Measurements from ENCODE around the gene SYT1.
A peak's percentile ranks its signal among the peaks of the same experiment; 100 is the strongest.

The SYT1 gene

DNA sequence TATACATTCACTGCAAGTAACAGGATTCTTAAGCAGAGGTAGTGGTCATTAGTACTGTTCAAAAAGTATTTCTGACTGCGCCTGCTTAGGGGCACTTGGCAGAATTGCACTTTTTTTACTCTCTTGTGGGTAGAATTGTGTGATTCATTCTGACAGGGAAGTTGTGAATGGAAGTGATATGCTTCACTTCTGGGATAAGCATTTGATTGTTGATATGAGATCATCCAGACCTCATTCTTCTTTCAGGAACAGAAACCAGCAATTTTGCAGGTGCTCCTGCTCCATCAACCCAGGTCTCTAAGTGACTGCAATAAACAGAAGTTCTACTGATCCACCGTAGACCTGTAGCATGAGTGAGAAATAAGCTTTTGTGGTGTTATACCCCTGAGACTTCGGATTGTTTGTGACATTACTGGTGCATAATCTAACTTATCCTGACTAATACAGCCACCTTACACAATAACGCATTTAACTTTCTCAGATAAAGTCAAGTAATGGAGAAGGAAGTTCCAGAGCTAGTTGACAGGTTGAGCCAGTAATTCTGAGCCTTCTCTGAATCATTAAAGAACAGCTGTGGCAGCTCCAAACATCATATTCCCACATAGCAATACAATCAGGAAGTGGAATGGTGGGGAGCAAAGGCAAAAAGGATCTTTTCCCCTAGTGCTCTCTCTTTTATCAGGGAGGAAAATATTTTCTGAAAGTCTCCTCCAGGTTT is 387.9 kb downstream of the SYT1 start:
- TF ChIP-seq, protein P1, sequence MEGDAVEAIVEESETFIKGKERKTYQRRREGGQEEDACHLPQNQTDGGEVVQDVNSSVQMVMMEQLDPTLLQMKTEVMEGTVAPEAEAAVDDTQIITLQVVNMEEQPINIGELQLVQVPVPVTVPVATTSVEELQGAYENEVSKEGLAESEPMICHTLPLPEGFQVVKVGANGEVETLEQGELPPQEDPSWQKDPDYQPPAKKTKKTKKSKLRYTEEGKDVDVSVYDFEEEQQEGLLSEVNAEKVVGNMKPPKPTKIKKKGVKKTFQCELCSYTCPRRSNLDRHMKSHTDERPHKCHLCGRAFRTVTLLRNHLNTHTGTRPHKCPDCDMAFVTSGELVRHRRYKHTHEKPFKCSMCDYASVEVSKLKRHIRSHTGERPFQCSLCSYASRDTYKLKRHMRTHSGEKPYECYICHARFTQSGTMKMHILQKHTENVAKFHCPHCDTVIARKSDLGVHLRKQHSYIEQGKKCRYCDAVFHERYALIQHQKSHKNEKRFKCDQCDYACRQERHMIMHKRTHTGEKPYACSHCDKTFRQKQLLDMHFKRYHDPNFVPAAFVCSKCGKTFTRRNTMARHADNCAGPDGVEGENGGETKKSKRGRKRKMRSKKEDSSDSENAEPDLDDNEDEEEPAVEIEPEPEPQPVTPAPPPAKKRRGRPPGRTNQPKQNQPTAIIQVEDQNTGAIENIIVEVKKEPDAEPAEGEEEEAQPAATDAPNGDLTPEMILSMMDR (IDR thresholded peaks at IDR 0.05; ENCODE audit: control insufficient read depth, extremely low read depth, insufficient read depth): no peak
- H3K4me3 ChIP-seq (ENCODE audit: low read depth, low read length): no peak overlapping the region
- no peak for DNase-seq (ENCODE audit: low read depth)

DNA sequence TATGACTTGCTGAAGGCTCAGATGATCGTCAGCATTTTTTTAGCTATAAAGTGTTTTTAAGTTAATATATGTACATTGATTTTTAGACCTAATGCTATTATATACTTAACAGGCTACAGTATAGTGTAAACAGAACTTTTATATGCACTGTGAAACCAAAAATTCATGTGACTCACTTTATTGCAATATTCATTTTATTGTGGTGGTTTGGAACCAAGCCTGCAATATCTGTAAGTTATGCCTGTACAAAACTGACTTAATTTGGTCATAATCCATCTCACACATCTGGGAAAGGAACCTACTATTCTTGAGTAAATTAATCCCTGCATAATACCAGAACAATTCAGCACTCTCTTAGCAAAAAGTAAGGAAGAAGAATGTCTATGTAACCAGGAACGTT is 390.7 kb downstream of the SYT1 start:
- H3K4me3 ChIP-seq (ENCODE audit: low read depth, low read length): no peak overlapping the region
- TF ChIP-seq, protein P1 (IDR thresholded peaks at IDR 0.05; ENCODE audit: control insufficient read depth, extremely low read depth, insufficient read depth): no peak
- DNase-seq (ENCODE audit: low read depth): peak; percentile 18

DNA sequence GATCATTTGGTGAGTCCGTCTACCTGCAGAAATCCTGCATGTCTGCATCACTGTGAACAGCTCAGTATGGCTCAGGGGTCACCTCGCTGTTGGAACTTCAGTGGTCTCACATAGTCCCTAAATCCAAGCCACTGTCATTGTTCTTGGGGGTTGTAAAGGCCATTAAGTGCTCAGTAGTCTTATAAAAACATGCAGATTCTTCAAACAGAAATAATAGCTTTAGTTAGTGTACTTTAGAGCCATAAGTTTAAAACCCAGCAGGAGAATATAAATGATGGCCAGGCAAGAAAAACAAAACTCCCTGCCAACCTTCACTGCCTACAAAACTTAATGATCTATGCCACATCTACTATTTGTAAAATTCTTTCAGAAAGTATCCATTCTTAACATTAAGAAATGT is 396.3 kb downstream of the SYT1 start:
- no peak for DNase-seq (ENCODE audit: low read depth)
- TF ChIP-seq, protein P1 (IDR thresholded peaks at IDR 0.05; ENCODE audit: control insufficient read depth, extremely low read depth, insufficient read depth): no peak
- no peak overlapping the region for H3K4me3 ChIP-seq (ENCODE audit: low read depth, low read length)

DNA sequence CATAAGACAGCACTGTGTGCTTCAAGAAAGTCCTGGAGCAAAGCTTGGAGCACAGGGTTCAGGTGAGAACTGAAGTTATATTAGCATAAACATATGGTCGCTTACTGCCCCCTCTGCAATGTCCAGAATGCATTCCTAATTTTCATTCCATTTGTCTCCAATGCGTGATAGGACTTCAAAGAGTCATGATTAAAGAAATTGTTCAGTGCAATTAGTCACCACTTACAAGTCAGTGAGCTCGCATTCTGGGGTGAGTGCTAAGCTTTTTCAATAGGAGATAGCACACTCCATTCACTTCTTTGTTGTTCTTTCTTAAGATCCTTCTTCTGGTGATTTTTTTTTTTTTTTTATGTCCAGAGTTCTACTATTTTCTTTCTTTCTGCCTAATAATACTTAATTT is 398.4 kb downstream of the SYT1 start:
- no peak overlapping the region for H3K4me3 ChIP-seq (ENCODE audit: low read depth, low read length)
- TF ChIP-seq, protein P1 (IDR thresholded peaks at IDR 0.05; ENCODE audit: control insufficient read depth, extremely low read depth, insufficient read depth): no peak
- DNase-seq (ENCODE audit: low read depth): no peak

DNA sequence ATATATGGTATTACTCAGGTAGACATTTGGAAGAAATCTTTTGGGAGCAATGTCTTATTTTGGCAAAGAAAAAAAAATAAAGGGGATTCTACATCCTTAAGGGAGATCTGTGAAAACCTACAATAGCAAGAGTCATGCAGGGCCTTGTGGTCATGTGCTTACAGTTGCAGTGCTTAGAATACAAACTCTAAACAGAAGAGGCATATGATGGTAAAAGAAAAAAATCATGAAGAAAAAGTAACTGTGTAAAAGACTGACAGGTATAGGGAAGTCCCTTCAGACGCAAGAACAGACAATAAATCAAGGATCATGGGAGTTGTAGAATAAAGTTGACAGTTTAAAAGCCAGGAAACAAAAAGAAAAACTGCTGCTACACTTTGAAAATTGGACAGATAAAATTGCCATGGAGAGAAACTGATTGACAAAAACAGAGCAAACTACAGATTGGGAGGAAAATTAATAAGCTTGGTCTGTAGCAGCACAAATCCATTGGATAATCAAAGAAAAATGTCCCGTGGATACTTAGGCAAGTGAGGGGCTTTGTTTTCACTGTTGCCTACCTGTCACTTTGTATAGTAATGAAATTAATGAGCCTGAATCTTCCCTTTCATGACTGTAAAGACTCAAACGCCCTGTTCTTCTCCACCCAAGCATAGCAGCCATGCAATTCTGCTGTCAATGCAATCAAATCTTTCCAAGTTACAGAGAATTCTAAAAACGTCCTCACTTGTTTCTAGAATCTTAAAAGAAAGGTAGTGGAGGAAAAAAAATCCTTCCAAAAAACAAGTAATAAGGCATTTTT is 402.0 kb downstream of the SYT1 start:
- no peak overlapping the region for H3K4me3 ChIP-seq (ENCODE audit: low read depth, low read length)
- no peak for DNase-seq (ENCODE audit: low read depth)
- TF ChIP-seq, protein P1 (IDR thresholded peaks at IDR 0.05; ENCODE audit: control insufficient read depth, extremely low read depth, insufficient read depth): no peak

DNA sequence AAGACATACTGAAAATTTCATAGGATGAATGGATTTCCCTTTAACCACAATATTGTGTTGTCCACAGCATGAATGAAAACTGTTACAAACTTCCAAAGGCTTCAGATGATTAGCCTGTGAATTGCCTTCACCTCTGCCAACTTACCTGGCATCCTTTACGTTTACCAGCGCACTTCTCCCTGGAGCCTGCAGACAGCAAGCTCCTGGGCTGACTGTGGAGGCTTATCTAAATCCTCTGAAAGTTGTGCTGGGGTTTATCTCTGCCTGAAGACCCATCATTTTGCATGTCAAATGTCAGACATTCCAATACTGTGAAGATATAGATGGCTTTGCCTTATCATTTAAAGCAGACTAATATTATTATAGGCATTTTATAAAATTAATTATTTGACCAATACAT is 403.0 kb downstream of the SYT1 start:
- DNase-seq (ENCODE audit: low read depth): no peak
- H3K4me3 ChIP-seq (ENCODE audit: low read depth, low read length): no peak overlapping the region
- TF ChIP-seq, protein P1 (IDR thresholded peaks at IDR 0.05; ENCODE audit: control insufficient read depth, extremely low read depth, insufficient read depth): no peak
